ENCODE measurements around the gene RAPGEF4.

DNA sequence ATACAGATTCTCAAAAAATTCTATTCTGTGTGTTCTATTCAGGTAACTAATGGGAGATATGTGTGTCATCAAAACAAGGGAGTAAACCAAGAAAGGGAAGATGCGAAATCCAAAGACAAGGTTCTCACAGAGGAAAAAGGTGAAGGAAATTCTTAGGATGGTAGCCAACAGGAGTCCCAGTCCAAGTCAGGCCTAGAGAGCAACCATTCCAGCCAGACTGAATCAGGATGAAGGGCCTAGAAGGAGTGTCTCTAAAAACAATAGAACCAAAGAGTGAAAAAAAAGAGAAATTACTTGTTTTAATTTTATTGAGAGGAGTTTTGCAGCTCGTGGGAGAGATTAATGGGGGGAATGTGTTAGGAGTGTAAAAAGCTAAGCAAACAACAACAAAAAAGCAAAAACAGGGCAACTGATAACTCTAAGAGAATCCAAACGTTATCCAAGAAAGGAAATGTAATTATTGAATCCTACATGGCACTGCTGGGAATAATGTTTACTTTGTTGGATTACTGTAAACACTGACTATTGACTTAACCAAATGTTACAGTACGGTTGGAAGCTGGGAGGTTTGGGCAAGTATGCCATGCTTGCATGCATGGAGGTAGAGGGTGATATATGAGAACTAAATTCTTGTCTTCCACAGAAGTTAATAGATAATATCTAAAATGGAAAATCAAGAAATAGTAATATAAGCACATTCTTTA, 352.3 kb downstream of the RAPGEF4 start:
- TF ChIP-seq, protein P1, sequence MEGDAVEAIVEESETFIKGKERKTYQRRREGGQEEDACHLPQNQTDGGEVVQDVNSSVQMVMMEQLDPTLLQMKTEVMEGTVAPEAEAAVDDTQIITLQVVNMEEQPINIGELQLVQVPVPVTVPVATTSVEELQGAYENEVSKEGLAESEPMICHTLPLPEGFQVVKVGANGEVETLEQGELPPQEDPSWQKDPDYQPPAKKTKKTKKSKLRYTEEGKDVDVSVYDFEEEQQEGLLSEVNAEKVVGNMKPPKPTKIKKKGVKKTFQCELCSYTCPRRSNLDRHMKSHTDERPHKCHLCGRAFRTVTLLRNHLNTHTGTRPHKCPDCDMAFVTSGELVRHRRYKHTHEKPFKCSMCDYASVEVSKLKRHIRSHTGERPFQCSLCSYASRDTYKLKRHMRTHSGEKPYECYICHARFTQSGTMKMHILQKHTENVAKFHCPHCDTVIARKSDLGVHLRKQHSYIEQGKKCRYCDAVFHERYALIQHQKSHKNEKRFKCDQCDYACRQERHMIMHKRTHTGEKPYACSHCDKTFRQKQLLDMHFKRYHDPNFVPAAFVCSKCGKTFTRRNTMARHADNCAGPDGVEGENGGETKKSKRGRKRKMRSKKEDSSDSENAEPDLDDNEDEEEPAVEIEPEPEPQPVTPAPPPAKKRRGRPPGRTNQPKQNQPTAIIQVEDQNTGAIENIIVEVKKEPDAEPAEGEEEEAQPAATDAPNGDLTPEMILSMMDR (IDR thresholded peaks at IDR 0.05): no peak
- TF ChIP-seq POLR2AphosphoS5 (IDR thresholded peaks at IDR 0.05; ENCODE audit: low read depth, low read length) (peak; percentile 87), SIN3A (IDR thresholded peaks at IDR 0.05; ENCODE audit: borderline replicate concordance, insufficient read depth, low read depth, low read length) (no peak)

All from Panc1 (cell line).